Hematopoietic multipotent progenitor cell treated with erythropoietin and hydrocortisone succinate and interleukin-3 and kit ligand, for 4 days (in vitro differentiated cells): ENCODE results near the gene STAT4.

Source experiments
- DNase-seq: peaks from one replicate; pipeline ENCODE4 v3.0.0-alpha.2; 2015

The STAT4 gene, protein sequence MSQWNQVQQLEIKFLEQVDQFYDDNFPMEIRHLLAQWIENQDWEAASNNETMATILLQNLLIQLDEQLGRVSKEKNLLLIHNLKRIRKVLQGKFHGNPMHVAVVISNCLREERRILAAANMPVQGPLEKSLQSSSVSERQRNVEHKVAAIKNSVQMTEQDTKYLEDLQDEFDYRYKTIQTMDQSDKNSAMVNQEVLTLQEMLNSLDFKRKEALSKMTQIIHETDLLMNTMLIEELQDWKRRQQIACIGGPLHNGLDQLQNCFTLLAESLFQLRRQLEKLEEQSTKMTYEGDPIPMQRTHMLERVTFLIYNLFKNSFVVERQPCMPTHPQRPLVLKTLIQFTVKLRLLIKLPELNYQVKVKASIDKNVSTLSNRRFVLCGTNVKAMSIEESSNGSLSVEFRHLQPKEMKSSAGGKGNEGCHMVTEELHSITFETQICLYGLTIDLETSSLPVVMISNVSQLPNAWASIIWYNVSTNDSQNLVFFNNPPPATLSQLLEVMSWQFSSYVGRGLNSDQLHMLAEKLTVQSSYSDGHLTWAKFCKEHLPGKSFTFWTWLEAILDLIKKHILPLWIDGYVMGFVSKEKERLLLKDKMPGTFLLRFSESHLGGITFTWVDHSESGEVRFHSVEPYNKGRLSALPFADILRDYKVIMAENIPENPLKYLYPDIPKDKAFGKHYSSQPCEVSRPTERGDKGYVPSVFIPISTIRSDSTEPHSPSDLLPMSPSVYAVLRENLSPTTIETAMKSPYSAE

DNA sequence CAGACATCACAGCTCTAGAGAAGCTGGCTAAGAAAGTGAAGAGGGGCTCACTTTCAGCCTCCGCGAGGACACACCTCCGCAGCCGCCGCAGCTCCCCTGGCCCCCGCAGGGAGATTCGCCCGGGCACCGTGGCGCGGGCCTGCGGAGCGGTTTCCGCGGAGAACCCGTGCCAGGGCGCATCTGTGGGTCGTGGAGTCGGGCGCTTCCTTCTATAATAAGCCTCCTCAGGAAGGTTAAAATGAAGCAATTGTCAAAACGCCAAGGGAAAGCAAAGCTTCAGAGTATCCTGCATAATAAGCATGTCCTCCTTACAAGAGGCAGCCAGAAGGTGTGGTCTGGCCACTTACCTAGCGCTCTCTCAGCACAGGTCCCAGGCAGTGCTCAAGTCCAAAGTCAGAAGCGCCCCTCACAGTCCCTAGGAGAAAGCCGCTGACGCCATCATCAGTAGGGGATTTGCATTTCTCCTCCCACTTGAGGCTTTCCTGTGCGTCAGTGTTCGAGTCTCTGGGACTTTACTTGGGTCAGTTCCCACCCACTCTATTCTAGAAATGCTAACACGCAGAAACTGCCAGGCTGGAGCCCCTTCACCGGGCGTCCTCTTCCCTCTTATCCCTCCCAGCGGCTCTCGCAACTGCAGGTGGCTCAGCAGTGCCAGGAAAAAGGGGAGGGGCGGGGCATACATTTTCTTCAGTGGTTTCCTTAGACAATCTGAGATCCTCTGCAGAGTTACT lies at the start of gene STAT4:
TSS of gene STAT4 (minus strand) at position 395 of the 731 bp plus-strand sequence. CDS start 2,791 bp downstream, outside the sequence.
- peak; percentile 78 for DNase-seq

DNA sequence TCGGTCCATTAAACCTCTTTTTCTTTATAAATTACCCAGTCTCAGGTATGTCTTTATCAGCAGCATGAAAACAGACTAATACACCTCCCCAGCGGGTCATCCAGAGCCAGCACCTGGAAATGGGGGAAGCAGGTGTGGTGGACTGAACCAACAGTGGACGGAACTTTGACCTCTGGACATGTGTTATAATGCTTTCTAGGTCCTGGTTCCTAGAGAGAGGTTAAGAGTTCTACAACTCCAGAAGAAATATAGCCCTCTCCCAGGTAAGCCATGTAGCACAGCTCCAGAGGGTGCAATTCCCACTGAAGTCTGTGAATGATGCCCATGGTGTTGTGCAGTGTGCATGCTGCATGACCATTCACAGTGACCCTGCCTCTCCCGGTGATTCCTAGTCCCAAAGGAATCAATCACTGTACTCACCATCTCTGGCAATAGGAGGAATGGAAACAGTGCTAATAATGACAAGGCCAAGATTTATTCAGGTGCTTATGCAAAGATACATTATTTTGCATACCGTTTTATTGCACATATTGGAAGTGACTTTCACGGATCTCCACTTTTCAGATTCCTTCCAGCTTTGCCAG lies 49.2 kb upstream of the STAT4 start:
- DNase-seq = no peak

DNA sequence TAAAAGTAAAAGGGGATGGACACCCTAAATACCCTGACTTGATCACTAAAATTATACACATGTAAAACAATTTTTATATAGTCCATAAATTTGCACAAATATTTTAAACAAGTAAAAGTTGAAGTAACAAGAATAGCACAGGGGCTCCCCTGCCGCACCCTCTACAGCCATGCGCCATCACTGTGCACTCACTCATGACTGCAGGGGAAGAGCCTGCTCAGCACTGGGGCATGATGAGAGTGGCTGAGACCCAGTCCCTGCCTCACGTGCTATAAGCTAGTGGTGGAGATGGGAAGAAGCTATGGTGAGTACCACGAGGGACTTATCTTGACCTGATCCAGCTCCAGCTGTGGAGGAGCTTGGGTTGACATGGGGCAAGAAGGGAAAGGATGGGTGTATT lies 47.5 kb upstream of the STAT4 start:
- DNase-seq = no peak

DNA sequence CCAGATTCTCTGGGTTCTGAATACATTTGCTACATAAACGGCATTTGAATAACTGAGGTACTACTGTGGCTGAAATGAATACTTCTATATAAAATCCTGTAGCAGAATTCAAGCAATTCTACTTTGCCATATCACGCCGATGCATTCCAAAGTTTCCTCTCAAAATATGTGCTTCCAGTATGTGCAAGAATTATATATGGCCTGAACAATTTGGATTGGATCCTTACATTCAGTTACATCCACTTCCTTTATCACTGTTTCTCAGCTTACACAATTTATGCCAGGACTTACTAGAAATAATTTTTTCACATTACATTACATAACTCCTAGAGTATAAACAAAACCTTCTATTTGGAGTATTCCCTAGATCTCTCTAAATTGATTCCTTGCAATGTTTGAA lies 46.3 kb upstream of the STAT4 start:
- no peak for DNase-seq

DNA sequence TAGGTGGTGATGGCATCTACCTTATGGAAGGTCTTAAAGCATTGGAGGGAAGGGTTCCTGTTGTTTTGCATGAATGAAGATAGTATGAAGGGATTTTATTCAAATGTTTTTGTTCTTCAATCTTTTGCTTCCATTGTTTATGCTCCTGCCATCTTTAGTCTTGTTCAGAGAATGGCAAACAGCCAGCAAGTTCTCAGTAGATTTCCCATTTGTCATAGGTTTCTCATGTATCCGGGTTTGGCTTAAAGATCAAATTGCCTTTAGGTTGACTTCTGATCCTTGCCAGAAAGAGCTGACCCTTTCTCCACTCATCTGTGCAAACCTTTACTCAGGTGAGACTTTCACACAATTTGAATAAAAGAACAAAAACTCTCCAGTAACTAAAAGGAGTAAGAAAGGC lies 44.2 kb upstream of the STAT4 start:
- no peak for DNase-seq

DNA sequence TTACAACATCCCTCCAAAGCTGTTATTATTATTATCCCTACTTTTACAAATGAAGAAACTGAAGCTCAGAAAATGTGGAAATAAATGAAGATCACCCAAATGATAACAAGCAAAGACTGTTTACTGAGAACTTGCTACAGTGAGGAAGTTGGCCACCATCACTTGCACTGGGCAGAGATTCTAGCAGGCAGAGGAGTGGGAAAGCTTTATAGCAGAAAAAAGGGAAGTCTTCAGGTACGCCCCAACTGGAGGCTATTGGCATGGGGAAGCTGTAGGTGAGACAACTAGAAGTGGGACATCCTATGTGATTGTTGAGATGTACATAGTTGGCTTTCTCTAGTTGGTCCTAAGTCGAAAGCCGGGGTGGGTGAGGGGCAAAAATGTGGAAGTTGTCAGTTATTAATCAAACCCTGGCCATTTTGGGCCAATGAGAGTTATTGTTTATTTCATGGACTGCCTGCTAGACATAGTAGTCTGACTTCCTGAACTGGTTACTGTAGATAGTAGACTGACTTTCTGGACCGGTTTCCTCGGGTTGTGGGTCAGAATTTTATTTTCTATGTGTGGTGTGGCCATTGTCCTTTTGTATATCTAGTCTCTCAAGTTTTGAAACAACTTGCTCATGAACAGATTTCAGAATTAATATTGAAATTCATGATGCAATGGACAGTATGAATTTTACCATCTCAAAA lies 40.2 kb upstream of the STAT4 start:
- DNase-seq = peak; percentile 39

DNA sequence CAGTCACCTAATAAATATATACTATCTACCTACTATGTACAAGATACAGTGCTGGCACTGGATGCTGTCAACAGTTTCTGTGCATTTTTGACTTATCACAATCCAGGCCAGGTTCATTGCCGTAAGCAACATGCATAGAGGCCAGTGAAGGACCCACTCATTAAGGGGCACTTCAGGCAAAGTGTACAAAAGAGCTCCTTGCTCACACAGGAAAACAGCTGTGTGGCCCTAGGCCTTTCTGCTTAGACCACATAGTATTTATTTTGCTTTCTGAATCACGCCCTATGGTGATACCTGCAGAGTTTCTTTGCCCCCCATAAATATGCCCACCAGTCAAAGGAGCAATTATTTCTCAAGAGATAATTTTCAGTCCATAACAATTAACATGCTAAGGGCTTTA lies 39.6 kb upstream of the STAT4 start:
- no peak for DNase-seq

DNA sequence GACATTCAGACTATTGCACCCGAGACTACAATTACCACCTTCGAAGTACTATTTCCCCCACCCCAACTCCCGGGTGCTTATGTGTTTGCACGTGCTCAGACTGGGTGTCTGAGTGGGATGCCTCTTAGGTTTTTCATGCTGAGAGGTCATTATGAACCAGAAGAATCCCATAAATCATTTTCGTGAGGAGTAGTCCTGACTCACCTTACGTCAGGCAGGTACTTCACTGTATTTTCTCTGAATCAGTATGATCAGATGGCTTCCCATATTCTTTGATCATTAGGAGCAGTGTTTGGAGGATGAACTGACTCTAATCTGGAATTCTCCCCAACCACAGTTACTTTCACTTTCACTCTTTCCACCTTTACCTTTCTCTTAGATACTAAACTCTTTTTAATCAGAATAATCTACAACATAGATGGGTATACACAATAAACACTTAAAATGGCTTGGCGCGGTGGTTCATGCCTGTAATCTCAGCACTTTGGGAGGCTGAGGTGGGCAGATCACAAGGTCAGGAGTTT lies 38.4 kb upstream of the STAT4 start:
- no peak for DNase-seq

DNA sequence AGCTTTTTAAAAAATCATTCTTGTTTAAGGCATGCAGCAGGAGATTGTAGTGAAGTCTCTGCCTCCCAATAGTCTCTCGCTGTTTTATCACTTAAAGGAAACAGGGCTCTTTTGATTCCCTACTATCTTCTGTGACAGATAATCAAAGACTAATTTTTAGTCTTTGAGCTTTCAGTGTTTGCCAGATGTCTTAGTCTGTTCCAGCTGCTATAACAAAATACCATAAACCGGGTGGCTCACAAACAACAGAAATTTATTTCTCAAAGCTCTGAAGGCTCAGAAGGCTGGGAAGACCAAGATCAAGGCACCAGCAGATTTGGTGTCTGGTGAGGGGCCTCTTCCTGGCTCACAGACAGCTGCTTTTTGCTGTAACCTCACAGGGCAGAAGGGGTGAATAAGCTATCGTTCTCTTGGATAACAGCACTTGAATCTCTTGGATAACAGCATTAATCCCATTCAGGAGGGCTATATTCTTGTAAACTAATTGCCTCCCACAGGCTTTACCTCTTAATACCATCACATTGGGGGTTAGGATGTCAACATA lies 37.8 kb upstream of the STAT4 start:
- DNase-seq = no peak

DNA sequence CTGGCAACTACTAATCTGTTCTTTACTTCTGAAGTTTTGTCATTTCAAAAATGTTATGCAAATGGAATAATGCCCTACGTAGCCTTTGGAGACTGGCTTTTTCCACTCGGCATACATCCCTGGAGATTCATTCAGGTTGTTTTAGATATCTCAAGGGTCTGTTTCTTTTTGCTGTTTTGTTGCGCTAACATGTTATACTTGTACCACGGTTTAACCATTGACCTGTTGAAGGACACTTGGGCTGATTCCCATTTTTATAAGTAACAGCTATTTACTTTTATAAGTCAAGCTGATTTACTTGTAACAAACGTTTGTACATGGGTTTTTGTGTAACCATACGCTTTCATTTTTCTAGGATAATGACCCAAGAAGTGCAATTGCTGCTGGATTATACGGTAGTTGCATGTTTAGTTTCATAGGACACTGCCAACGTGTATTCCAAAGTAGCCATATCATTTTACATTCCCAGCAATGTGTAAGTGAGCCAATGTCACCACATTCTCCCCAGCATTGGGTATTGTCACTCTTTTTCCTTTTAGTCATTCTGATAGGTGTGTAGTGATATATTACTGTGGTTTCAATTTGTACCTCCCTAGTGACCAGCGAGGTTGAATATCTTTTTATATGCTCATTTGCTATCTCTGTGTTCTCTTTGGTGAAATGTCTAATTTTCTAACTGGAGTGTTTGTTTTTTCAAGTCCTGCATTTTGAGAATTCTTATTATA lies 36.5 kb upstream of the STAT4 start:
- no peak for DNase-seq

DNA sequence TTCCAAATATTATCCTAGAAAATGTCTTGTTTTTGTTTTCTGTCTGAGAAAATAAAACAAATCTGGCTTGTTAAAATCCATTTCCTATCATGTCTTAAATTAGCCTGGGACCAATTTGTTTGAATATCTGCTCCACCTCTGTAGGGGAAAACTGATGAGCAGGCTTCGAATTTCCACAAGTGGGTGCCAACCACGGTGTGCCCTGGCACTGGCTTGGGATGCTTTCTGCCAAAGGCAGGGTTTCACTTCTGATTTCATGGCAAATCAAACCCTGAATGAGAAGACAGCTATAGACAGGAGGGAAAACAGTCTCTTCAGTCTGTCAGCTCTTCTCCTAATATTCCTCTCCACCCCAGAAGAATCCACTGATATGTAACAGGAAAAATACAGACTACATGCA lies 33.7 kb upstream of the STAT4 start:
- no peak for DNase-seq

DNA sequence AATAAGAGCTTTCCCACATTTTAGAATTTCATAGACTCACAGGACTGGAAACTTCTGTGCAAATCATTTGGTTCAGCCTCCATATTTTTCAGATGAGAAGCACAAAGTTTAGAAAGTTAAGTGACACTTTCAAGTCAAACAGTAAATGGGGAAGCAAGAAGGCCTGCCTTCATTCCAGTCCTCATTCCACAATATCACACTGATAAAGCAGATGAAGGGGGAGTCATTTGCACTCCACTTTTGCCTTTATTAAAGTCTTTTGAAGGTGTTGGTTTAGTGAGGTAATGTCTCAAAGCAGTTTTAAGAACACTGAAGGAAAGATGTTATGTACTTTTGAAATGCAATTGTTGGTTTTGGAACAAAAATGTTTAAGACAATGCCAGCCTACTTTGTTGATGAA lies 32.7 kb upstream of the STAT4 start:
- DNase-seq = no peak

DNA sequence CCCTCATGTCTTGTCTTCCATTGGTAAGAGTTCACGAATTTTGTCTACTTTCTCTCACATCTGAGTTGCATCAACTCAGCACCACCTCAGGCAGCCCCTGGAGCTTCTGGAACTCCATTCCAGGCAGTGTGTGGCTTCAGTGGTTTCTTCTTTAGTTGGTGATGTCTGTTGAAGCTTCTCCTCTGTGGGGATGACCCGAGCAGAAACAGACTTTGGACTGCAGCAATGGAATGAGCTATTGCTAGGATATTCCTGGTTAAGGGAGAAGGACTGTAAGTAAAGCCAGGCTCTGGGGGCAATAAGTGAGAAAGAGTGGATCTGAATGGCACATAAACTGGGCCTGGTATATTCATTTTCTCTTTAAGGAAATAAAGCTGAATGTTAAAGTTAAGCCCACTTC lies 32.3 kb upstream of the STAT4 start:
- DNase-seq = no peak

DNA sequence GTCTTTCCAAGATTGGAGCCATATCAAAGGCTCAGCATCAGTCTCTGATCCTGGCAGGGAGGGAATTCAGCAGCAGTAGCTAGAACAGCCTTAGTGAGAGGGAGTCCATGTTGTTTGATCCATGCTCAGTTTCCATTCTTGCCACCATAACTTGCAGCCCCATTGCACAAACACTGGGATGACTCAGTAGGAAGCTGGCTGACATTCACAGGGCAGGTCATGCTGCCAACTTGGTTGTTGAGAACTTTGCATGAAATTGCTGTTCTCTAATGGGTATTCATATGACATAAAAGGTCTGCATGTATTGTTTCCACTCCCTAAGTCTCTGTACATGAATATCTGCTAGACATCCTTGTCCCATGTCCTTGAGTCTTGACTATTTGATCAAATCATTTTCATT lies 29.9 kb upstream of the STAT4 start:
- DNase-seq = no peak

DNA sequence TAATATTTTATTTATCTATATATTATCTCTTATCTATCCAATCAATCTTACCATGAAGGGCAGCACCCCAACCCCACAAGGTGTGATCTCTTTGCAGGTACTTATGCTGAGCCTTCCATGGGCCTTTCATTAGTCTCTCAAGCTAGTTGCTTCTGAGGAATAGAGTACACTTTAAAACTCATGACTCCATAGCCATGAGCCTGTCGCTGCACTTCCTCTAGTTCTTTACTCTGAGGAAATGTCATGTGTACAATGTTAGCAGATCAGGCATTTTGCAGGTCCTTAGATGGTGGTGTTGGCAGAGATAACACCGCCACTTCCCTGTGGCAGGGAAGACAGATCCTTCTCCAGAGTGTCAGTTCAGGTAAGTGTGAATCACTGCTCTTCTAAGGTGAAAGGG lies 29.5 kb upstream of the STAT4 start:
- peak; percentile 12 for DNase-seq

DNA sequence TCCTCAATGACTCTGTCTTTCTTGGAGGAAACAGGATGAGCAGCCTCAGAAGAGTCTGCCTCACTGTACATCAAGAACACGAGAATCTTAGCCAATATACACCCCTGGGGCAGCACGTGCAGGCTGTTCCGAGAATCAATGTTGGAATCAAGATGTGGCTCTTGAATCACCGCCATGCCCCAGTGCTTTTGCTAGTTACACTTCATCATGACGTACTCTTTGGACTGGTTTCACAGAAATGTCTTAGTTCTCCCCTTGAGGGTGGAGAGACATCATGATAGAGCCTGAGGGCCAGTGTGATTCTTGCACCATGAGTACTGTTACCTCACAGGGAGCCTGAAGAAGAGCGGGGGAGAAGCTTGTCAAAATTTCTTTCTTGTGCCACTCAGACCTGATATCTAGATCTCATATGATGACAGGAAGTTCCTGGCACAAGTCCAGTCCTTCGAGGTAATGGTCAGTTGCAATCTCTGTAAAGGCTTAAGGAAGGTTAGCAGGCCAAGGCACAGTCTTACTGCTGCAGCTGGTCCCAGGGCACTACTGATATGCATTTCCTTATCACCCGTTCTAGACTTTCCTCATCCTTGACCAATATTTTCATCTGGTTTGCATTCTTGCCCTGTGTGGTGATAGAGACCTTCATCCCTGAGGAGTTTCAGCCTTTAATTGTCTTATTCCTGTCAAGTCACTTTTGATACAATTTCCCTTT lies 28.2 kb upstream of the STAT4 start:
- peak; percentile 72 for DNase-seq

DNA sequence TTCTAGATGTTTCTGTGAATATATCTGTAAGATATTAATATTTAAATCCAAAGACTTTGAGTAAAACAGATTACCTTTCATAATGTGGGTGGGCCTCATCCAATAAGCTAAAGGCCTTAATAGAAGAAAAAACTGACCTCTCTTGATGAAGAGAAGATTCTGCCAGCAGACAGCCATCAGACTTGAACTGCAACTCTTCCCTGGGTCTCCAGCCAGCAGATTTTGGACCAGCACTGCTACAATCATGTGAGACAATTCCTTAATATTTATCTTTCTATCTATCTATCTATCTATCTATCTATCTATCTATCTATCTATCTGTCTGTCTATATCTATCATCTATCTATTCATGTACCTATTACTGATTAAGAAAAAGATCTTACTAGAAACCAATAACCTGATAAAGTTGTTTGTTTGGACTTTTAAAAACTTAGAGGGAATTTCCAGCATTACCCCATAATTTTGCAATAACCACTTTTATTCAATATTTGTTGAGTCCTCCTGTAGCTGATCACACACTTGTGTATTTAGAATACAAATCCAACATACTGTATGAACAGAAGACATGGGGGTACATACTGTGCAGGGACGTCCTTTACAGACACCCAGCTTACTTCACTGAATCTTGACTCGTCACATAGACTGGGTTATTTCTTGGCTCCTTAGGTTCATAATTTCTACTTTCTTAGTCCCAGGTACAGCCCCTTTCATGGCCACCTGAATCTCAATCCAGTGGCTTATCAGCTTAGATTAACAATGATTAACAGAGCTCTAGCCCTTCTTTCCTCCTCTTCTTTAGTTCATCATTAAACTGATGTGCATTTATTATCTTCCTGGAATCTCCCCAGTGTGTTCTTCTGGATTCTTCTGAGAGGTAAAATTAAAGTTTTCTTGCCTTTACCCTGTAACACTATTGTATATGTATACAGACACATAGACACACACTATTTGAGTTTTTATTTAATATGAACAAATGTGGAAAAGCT lies 27.2 kb upstream of the STAT4 start:
- no peak for DNase-seq

DNA sequence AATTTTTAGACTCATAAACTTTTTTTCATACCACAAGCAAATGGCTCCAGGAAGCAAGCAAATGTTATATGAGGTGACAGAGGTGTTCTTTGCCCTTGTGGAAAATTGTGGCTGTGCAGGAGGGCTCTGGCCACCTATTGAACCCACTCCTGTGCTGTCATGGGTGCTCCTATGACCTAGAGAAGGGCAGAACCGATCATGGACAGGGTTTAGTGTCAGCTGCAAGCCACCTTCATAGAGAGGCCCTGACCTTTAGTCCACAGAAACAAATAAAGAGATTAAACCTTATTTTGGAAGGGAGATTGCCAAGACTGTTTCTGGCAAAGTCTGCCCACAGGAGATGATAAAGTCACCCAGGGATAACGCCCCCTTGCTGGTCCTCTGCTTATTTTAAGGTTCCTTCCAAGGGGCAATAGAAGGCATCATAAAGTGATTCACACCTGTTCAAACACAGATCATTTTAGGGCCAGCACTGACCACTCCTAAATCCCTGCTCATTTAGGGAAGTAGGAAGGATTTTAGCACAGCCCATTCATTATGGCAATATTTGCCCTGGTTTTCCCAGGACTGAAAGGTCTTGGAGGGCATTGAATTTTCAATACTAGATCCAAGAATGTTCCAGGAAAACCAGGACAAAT lies 26.1 kb upstream of the STAT4 start:
- no peak for DNase-seq

DNA sequence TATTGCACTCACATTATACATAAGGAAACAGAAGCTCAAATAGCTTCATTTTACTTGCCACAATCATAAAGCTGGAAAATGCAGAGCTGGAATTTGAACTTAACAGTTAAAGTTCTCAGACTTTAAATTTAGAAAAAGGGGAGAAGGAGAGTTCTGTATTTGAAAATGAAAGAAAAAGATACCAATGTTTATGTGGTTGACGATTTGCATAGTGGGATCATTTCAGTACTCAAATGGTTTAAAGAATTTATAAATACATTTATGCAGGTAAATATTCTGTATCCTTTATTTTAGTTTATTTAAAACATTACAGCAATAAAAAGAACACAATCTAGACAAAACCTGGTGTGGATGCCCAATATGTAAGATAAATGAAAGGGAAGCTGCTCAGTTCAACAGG lies 25.5 kb upstream of the STAT4 start:
- DNase-seq = no peak
